CD4-positive, CD25-positive, alpha-beta regulatory T cell (primary cell): ENCODE data around the gene PDLIM4. TPM values are rescaled to one million over a fixed set of nuclear protein-coding genes. Genes with fewer than 3 reads are reported as not detected.

Source experiments
- ATAC-seq, 2 donors: fragments of 150-1000 bp; cut with Tn5 transposase; one replicate each; pipeline ENCODE4 v1.10.0; 2021; ENCODE audit warnings: low read depth in 2 of 2, moderate number of reproducible peaks in 2 of 2, moderate library complexity in 1 of 2
- DNase-seq, 3 donors: peaks; one replicate each; pipeline versions ENCODE4 v3.0.0 to v3.0.0-alpha.2; 2012 to 2022; ENCODE audit warnings: mixed read lengths in 1 of 3
- H3K27ac ChIP-seq: one replicate; pipeline ENCODE4 v1.7.0; 2013; ENCODE audit warnings: mild to moderate bottlenecking, low read length; ENCODE audit not compliant: insufficient read depth, poor library complexity, severe bottlenecking
- H3K27me3 ChIP-seq: one replicate; pipeline ENCODE4 v1.7.0; 2013; ENCODE audit warnings: low read length; ENCODE audit not compliant: control insufficient read depth, insufficient read depth
- H3K36me3 ChIP-seq: one replicate; pipeline ENCODE4 v1.7.0; 2013; ENCODE audit warnings: mild to moderate bottlenecking, low read length, moderate library complexity; ENCODE audit not compliant: control insufficient read depth, insufficient read depth
- H3K4me1 ChIP-seq: 2 replicates; pipeline ENCODE4 v1.7.0; 2013; ENCODE audit warnings: mild to moderate bottlenecking, low read length; ENCODE audit not compliant: insufficient read depth, control insufficient read depth, poor library complexity, severe bottlenecking
- H3K4me3 ChIP-seq: one replicate; pipeline ENCODE4 v1.7.0; 2013; ENCODE audit warnings: low read depth, mild to moderate bottlenecking, low read length, moderate library complexity
- H3K9me3 ChIP-seq, 2 experiments: 1 replicate in 1 of 2; 2 replicates in 1 of 2; pipeline ENCODE4 v1.7.0; 2013; ENCODE audit warnings: low read length in 2 of 2, mild to moderate bottlenecking in 1 of 2, moderate library complexity in 1 of 2; ENCODE audit not compliant: control insufficient read depth in 2 of 2
- H3K27ac Mint-ChIP-seq, 3 donors: one replicate each; pipeline ENCODE4 v1.8.0; 2020 to 2022; ENCODE audit warnings: mild to moderate bottlenecking in 3 of 3, mixed read lengths in 3 of 3, moderate library complexity in 2 of 3
- H3K27me3 Mint-ChIP-seq: one replicate; pipeline ENCODE4 v1.8.0; 2022; ENCODE audit warnings: mild to moderate bottlenecking, mixed read lengths
- H3K36me3 Mint-ChIP-seq: one replicate; pipeline ENCODE4 v1.8.0; 2020; ENCODE audit warnings: mixed read lengths
- H3K4me1 Mint-ChIP-seq, 4 donors: one replicate each; pipeline ENCODE4 v1.8.0; 2020 to 2022; ENCODE audit warnings: mixed read lengths in 4 of 4, mild to moderate bottlenecking in 1 of 4
- H3K4me3 Mint-ChIP-seq, 4 donors: one replicate each; pipeline ENCODE4 v1.8.0; 2020 to 2022; ENCODE audit warnings: mild to moderate bottlenecking in 4 of 4, mixed read lengths in 4 of 4, moderate library complexity in 3 of 4
- H3K9me3 Mint-ChIP-seq, 7 donors: one replicate each; pipeline ENCODE4 v1.8.0; 2020 to 2022; ENCODE audit warnings: mixed read lengths in 7 of 7, mild to moderate bottlenecking in 3 of 7, moderate library complexity in 2 of 7
- polyA plus RNA-seq, 4 donors: library from polyadenylated mRNA; unstranded; fragments of 300-500 nt; fragmentation: Illumina TruSeq; gene quantifications; one replicate each; pipeline ENCODE4 v1.2.3, GENCODE V29; 2021
- total RNA-seq: library from RNA; stranded (reverse); gene quantifications from one replicate; pipeline ENCODE4 v1.2.3, GENCODE V29; 2022

The PDLIM4 gene
- total and polyA plus RNA-seq, 5 donors from 2014 or later = not detected

DNA sequence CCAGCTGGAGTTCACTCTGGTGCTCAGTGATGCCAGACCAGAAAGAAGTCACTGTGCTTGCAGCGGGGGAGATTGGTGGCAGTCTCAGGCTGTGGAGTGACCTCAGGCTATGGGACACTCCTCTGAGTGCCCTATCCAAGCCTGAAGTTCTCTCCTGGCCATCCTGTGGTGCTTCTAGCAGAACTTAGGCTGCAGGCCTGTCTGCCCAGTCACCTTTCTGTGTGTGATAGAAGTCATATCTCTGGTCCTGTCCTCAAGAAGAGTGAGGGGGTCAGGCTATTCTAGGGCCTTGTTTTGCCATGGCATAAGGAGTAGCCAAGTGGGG lies 9.3 kb downstream of the PDLIM4 start:
- Mint-ChIP-seq H3K27me3 (no peaks in the 10 kb centered on the region), H3K9me3 (peaks cover 0 to 1% (median 0%) of the 10 kb centered on the region in 7 donors), H3K36me3 (no peaks in the 10 kb centered on the region), H3K4me3 (no peak overlapping the region), H3K4me1 (peaks cover 0 to 6% (median 0%) of the 10 kb centered on the region in 4 donors), H3K27ac (no peak overlapping the region)
- H3K27me3 ChIP-seq = no peaks in the 10 kb centered on the region
- no peaks in the 10 kb centered on the region for H3K36me3 ChIP-seq
- H3K4me1 ChIP-seq = no peaks in the 10 kb centered on the region
- H3K27ac ChIP-seq = no peak overlapping the region
- H3K9me3 ChIP-seq = no peaks in the 10 kb centered on the region
- DNase-seq = no peak
- ATAC-seq = no peak
- H3K4me3 ChIP-seq = no peak overlapping the region

DNA sequence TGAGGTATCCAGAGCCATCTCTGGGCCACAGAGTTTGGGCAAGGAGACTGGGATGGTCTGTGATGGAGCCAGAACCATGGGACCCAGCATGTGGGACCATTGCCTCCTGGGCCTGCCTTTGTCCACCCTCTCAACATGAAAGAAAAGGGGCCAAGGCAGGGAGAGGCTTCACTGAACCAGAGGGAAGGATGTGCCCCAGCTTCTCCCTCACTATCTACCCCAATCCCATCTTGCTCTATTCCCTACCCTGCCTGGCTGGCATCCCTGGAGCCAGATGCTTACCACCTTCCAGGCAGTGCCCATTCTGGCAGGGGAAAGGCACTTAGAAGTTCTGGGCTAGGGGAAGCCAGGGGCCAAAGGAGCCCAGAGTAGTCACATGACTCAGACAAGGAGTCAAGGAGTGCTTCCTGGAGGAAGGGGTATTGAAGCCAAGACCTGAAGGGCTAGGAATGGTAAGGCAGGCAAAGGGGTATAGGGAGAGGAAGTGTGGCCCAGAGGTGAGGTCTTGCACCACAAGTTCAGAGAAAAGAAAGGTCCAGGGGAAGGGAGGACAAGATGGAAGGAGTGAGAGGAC lies 9.8 kb downstream of the PDLIM4 start:
- peaks cover 3% of the 10 kb centered on the region for H3K27me3 Mint-ChIP-seq
- H3K27ac Mint-ChIP-seq = no peak overlapping the region
- no peaks in the 10 kb centered on the region for H3K36me3 Mint-ChIP-seq
- Histone ChIP-seq H3K27me3 (no peaks in the 10 kb centered on the region), H3K27ac (no peak overlapping the region), H3K4me3 (no peak overlapping the region), H3K36me3 (no peaks in the 10 kb centered on the region), H3K9me3 (no peaks in the 10 kb centered on the region), H3K4me1 (no peaks in the 10 kb centered on the region)
- ATAC-seq = no peak
- H3K4me1 Mint-ChIP-seq = peaks cover 0 to 8% (median 1%) of the 10 kb centered on the region in 4 donors
- peaks cover 0 to 1% (median 0%) of the 10 kb centered on the region in 7 donors for H3K9me3 Mint-ChIP-seq
- DNase-seq = no peak
- H3K4me3 Mint-ChIP-seq = no peak overlapping the region

- Mint-ChIP-seq H3K36me3 (no peaks in the 10 kb centered on the region), H3K27ac (no peak overlapping the region)
Observed at GRCh38 chr5:132267931-132268768, 10.7 kb downstream of the PDLIM4 start.

DNA sequence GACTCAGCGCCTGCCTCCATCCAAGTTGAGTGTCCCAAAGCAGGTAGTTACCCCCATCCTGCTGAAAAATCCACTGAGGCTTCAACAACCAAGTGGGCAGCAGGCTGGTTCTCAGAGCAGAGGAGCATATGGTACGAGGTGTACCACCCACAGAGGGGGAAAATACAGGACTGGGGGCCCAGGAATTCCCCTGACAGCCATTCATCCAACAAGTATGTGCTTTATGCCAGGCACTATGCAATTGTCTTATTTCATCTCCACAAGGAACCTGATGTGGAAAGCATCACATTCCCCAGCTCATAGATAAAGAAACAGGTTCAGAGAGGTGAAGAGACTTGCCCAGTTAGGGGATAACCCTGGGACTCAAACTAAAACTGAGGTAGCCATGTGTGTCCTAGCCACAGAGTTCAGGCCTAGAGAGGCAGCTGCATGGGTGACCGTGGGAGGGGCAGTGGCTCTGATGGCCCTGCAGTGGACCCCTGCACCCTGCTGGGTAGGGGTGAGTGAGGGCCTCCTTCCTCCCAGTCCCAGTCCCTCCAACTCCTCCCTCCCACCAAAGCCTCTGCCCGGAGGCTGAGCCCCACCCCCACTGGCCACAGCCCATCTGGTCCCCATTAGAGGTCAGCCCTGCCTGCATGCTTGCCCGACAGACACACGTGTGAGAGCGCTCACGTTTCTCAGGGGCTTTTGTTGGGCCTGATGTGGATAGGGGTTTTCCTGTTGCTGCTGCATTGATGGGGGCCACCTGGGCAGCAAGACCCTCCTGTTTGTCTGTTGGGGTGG lies 11.5 kb downstream of the PDLIM4 start:
- Histone ChIP-seq H3K9me3 (no peaks in the 10 kb centered on the region), H3K4me3 (no peak overlapping the region), H3K27ac (no peak overlapping the region), H3K27me3 (peaks cover 3% of the 10 kb centered on the region), H3K4me1 (no peaks in the 10 kb centered on the region), H3K36me3 (no peaks in the 10 kb centered on the region)
- no peak for DNase-seq
- H3K9me3 Mint-ChIP-seq = peaks cover 0 to 1% (median 0%) of the 10 kb centered on the region in 7 donors
- H3K27ac Mint-ChIP-seq = no peak overlapping the region
- H3K36me3 Mint-ChIP-seq = no peaks in the 10 kb centered on the region
- H3K4me3 Mint-ChIP-seq = no peak overlapping the region
- ATAC-seq = no peak
- peaks cover 16% of the 10 kb centered on the region for H3K27me3 Mint-ChIP-seq
- peaks cover 0 to 13% (median 5%) of the 10 kb centered on the region in 4 donors for H3K4me1 Mint-ChIP-seq

More at GRCh38 chr5:132267931-132268768, 10.7 kb downstream of the PDLIM4 start:
- Histone ChIP-seq H3K4me3 (no peak overlapping the region), H3K36me3 (no peaks in the 10 kb centered on the region), H3K27me3 (no peaks in the 10 kb centered on the region), H3K4me1 (no peaks in the 10 kb centered on the region), H3K27ac (no peak overlapping the region), H3K9me3 (no peaks in the 10 kb centered on the region)
- DNase-seq (no peak), ATAC-seq (no peak)
- peaks cover 0 to 1% (median 0%) of the 10 kb centered on the region in 7 donors for H3K9me3 Mint-ChIP-seq
- H3K4me1 Mint-ChIP-seq = peaks cover 0 to 13% (median 5%) of the 10 kb centered on the region in 4 donors
- H3K27me3 Mint-ChIP-seq = peaks cover 12% of the 10 kb centered on the region
- no peak overlapping the region for H3K4me3 Mint-ChIP-seq

DNA sequence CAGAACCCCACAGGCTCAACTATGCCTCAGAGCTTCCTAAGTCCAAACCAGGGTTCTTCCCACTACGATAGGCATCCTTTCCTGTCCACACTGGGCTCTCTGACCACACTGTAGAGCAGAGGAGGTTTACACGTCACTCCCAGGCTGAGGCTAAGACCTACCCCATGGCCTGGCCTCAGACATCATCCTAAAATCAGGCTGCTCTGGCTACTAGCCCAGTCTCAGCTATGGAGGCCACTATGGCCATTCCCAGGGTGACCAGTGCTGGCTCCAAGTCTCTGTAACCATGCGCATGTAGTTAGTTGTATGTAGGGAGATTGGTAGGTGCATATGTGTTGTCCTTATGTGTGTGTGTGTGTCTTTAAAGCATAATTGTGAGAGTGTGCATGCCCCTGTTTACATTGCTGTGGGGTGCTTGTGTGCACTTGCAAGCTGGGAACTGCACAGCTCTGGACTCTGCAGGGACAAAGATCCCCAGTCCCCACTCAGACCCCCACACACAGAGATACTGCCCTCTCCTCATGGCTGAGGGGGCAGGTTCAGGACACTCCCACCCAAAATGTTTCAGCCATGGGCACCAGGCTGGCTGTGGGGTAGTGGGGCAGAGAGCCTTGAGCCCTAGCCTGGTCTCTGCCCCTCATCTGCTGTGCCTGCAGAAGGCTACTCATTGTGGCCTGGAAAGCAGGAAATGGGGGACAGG lies 12.3 kb downstream of the PDLIM4 start:
- ATAC-seq = no peak
- H3K36me3 Mint-ChIP-seq = no peaks in the 10 kb centered on the region

DNA sequence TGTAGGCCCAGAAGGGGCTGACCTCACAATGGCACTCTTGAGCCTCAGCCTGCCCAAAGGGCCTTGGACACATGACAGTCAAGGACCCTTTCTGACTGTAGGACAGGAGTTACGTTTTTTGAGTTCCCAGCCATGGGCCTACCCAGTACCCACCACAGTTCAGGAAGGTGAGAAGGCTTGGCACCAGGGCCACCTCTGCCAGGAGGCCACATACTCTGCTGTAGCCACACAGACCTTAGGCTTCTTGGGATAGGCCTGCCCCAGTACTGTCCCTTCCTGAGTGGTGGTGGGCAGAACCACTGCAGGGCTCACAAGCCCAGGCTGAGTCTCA lies 12.8 kb downstream of the PDLIM4 start:
- no peak overlapping the region for H3K4me3 Mint-ChIP-seq

More for the DNA sequence above, 12.3 kb downstream of the PDLIM4 start:
- H3K36me3 ChIP-seq = no peaks in the 10 kb centered on the region
- H3K9me3 ChIP-seq = no peaks in the 10 kb centered on the region
- Mint-ChIP-seq H3K27me3 (peaks cover 16% of the 10 kb centered on the region), H3K4me3 (no peak overlapping the region), H3K4me1 (peaks cover 0 to 13% (median 5%) of the 10 kb centered on the region in 4 donors), H3K27ac (no peak overlapping the region), H3K9me3 (peaks cover 0 to 1% (median 0%) of the 10 kb centered on the region in 7 donors)
- H3K4me3 ChIP-seq = no peak overlapping the region
- no peaks in the 10 kb centered on the region for H3K4me1 ChIP-seq
- H3K27me3 ChIP-seq = peaks cover 3% of the 10 kb centered on the region
- no peak for DNase-seq
- H3K27ac ChIP-seq = no peak overlapping the region

DNA sequence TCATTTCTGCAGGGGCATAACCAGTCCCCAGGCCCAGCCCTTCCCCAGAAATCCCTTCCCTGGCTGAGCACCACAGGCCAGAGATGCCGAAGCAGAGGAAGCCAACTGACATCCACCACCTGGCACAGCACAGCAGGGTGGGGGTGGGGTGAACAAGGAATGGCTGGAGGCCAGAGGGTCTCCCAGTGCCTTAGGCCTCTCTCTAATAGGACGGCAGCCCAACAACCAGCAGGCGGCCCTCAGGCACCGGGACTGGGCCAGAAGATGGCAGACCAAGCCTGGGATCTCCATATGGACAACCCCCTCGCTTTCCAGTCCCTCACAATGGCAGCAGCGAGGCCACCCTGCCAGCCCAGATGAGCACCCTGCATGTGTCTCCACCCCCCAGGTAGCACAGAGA lies 13.2 kb downstream of the PDLIM4 start:
- Mint-ChIP-seq H3K9me3 (peaks cover 0 to 1% (median 0%) of the 10 kb centered on the region in 7 donors), H3K4me1 (peaks cover 0 to 15% (median 5%) of the 10 kb centered on the region in 4 donors), H3K27me3 (peaks cover 16% of the 10 kb centered on the region), H3K36me3 (no peaks in the 10 kb centered on the region), H3K27ac (peak overlapping the region in 1 of 3 donors; percentile 52), H3K4me3 (no peak overlapping the region)
- no peak overlapping the region for H3K4me3 ChIP-seq
- no peaks in the 10 kb centered on the region for H3K4me1 ChIP-seq
- H3K27ac ChIP-seq = no peak overlapping the region
- DNase-seq = no peak
- H3K36me3 ChIP-seq = no peaks in the 10 kb centered on the region
- H3K27me3 ChIP-seq = peaks cover 3% of the 10 kb centered on the region
- H3K9me3 ChIP-seq = no peaks in the 10 kb centered on the region
- ATAC-seq = no peak

More for the DNA sequence above, 12.8 kb downstream of the PDLIM4 start:
- DNase-seq (no peak), ATAC-seq (no peak)
- peaks cover 3% of the 10 kb centered on the region for H3K27me3 ChIP-seq
- peaks cover 0 to 13% (median 5%) of the 10 kb centered on the region in 4 donors for H3K4me1 Mint-ChIP-seq
- H3K4me1 ChIP-seq = no peaks in the 10 kb centered on the region
- H3K27ac ChIP-seq = no peak overlapping the region
- H3K4me3 ChIP-seq = no peak overlapping the region
- H3K9me3 Mint-ChIP-seq = peaks cover 0 to 1% (median 0%) of the 10 kb centered on the region in 7 donors
- peaks cover 16% of the 10 kb centered on the region for H3K27me3 Mint-ChIP-seq
- H3K9me3 ChIP-seq = no peaks in the 10 kb centered on the region
- H3K36me3 ChIP-seq = no peaks in the 10 kb centered on the region
- H3K36me3 Mint-ChIP-seq = no peaks in the 10 kb centered on the region
- no peak overlapping the region for H3K27ac Mint-ChIP-seq
